Cardiac septum (tissue), 1 donor: ENCODE data around the gene DZIP1L. TPM values are rescaled to one million over a fixed set of nuclear protein-coding genes. Genes with fewer than 3 reads are reported as not detected.

Experiments used
- DNase-seq: peaks from one replicate; pipeline ENCODE4 v3.0.0-alpha.2; 2020; ENCODE audit warnings: low spot score
- intact Hi-C: fragments of 100-400 bp; cut with DNase I; formaldehyde crosslinking; loops from one replicate; pipeline ENCODE4 v1.14.0; 2022
- total RNA-seq: library from RNA; stranded (reverse); fragmentation: NEBNext Ultra II Directional; extraction: Animal tissue kit (Norgen Biotek cat#: 25700); gene quantifications from one replicate; pipeline ENCODE4 v1.2.1, GENCODE V29; 2021
- donor health status: DM: no; HTN: no; CAD: no.

Gene DZIP1L
- total RNA-seq, 1 donor from 2014 or later: 7.2 TPM

DNA sequence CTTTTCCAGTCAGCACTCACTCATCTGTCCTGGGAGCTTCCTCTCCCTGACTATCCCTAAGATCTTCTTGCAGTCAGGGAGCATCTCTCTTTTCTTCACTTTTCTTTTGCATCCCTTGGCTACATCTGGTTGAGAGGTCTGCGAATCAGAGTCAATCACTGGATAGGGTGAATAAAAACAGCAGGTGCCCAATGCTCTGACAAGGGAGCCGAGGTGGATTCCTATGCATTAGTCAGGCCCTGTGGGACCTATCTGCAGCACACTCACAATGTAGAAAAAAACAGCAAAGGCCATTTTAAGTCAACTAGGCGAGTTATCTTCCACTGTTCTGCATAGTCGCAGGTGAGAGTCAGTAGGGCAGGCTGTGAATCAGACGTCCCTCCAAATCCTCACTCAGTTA lies 35.5 kb downstream of the DZIP1L start:
- no peak for DNase-seq
- intact Hi-C loops: no loop called here

- intact Hi-C loops: no loop called here
- no peak for DNase-seq
Measured at GRCh38 chr3:138078901-138079344, 36.5 kb downstream of the DZIP1L start.

DNA sequence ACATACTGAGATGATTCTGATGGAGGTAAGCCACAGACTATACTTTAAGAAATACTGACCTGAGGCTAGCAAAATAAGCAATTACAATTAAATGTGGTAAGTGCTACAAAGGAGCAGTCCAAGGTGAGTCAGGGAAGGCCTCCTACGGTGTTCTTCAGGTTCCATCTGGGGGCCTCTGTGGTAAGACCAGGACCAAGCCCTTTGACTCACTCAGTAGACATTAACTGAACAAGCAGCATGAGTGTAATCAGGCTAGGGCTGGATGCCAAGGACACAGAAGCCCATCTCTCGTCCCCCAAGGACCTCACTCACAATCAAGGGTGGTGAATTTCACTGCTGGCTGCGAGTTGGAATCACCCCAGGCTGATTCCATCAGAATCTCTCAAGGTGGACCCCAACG lies 37.3 kb downstream of the DZIP1L start:
- intact Hi-C loops: no loop called here
- no peak for DNase-seq

DNA sequence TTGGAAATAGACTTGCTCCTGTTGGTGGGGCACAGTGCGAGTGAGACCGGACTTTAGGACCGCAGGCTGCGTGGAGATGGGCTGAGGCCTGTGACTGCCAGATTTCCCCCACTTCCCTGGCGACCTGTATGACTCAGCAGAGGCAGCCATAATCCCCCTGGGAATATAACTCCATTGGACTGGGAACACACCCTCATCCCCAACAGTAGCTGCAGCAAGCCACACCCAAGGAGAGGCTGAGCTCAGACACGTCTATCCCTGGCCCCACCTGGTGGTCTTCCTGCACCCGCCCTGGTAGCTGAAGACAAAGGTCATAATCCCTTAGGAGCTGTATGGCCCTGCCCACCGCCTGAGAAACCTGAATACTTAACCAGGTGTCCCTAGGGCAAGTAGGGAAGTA lies 42.6 kb downstream of the DZIP1L start:
- DNase-seq: no peak
- intact Hi-C loops: no loop called here

DNA sequence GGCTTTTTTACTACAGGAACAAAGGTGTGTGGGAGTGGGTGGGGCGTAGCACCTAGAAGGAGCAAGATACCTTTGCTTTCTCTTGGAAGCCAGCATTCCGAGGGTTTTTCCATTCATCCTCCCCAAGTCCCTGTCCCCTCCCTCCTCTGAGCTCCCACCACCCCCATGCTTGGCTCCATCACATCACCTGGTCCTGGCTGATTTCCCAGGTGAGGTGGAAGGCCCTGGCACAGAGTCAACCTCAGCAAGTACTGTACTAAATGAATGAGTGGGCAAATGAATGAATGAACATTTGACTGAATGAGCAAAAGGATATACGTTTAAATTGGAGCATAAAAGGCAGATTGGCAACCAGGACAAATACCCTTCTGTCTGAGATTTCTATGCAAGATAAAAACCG lies 45.4 kb downstream of the DZIP1L start:
- no peak for DNase-seq
- intact Hi-C loops: no loop called here

DNA sequence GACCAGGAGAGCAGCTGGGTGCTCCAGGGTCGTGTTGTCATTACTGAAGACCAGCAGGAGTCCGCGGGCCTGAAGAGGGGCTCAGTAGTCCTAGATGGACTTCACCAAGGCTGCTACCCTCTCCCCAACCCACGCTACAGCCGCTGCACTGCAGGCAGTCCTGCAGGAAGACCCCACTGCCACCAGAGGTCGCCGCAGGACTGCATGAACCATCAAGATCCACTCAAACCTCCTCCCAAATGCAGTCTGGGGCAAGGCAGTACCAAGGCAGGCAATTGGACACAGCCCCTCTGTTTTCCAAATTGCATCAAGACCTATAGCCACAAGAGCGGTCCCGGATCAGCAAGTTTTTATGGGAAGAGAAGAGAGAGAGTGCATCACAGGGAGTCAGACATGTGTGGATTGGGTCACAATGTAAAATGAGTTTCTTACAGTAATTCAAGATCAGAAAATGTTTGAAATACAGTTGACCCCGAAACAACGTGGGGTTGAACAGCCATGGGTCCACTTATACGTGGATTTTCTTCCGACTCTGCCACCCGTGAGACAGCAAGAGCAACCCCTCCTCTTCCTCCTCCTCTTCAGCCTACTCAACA lies 46.7 kb downstream of the DZIP1L start:
- DNase-seq: peak; percentile 92
- intact Hi-C loops: loop anchor here (2.0 to 10.0 kb wide), 4 partner anchors 50 to 356 kb away; partner anchors contain the start of genes DBR1 and NME9

DNA sequence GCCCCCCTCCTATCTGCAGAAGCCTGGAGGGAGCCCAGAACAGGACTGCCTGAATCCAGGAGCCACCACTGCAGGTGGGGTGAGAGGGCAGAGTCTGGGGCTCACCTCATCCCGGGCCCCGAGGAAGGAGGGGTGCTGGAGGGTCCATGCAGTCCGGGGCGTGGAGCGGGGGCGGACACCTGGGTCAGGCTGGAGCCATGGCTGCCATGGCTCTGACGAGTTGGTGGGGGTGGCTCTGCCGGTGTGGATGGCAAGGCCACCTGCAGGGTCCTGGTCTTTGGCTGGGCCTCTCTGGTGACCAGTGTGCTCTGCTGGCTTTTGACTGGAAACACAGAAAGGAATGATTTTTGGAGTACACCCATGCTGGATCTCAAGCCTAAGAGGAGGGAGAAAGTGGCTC lies 47.4 kb downstream of the DZIP1L start:
- intact Hi-C loops: loop anchor here (2.0 to 10.0 kb wide), 4 partner anchors 51 to 357 kb away; partner anchors contain the start of genes DBR1 and NME9

GRCh38 chr3:138066972-138067371 lies 48.4 kb downstream of the DZIP1L start:
- intact Hi-C loops: loop anchor here (5.0 to 10.0 kb wide), 3 partner anchors 105 to 358 kb away; partner anchors contain the start of genes DBR1 and NME9
- DNase-seq: no peak

More for the DNA sequence above, 47.4 kb downstream of the DZIP1L start:
- DNase-seq: no peak

DNA sequence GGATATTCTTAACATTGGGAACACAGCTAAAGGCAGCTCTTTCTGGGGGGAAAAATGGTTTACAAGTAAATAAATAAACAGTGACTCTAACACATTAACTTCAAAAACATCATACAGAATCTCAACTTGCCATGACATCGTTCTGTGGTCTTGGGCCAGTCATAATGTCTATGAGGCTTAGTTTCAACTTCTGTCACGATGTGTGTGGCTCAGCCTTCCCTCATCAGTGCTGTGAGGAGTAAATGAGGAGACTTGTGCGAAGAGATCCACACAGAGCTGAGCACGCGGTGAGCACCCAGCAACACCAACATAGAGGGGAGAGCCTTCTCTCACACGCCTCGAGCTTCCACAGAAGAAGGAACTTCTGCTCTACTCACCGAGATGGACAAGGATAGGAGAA lies 49.0 kb downstream of the DZIP1L start:
- intact Hi-C loops: loop anchor here (5.0 to 10.0 kb wide), 3 partner anchors 106 to 358 kb away; partner anchors contain the start of genes DBR1 and NME9
- no peak for DNase-seq

DNA sequence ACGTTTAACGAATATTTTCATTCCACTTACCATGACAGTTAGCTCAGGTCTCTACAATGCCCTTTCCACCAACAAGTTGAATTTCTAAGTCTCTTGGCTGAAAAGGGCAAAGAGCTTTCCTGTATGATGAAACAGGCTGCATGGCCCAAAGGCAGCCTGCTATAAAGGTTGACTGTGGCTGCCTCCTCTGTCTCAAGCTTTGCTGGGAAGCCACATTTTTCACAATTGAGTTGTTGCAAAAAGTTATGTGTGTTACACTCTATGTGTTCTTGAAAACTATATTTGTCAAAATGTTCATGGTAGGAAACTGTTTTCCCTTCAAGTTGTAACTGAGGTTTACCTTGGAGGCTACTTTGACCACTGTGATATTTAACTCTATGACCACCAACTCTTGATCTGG lies 49.5 kb downstream of the DZIP1L start:
- intact Hi-C loops: loop anchor here (5.0 to 10.0 kb wide), 3 partner anchors 106 to 359 kb away; partner anchors contain the start of genes DBR1 and NME9

DNA sequence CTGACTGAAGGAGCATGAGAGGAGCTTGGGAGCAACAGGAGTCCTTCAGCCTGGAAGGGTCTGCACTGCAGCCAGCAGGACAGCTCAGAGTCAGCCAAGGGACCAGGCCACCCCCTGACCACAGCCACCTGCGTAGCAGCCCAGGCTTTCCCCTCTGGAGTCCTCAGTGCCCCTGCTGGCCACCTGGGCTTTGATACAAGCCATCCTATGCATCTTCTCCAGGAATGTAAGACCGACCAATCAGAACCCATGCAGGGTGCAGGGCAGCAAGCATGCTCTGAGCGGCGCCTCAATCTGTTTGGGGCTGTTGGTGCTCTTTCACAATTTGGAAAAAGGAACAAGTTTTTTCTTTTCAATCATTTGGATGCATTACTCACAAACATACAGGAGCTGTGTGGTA lies 52.0 kb downstream of the DZIP1L start:
- intact Hi-C loops: loop anchor here (10.0 kb wide), 2 partner anchors 261 to 361 kb away; partner anchors contain the start of gene NME9
- no peak for DNase-seq

More for the DNA sequence above, 49.5 kb downstream of the DZIP1L start:
- DNase-seq: no peak

DNA sequence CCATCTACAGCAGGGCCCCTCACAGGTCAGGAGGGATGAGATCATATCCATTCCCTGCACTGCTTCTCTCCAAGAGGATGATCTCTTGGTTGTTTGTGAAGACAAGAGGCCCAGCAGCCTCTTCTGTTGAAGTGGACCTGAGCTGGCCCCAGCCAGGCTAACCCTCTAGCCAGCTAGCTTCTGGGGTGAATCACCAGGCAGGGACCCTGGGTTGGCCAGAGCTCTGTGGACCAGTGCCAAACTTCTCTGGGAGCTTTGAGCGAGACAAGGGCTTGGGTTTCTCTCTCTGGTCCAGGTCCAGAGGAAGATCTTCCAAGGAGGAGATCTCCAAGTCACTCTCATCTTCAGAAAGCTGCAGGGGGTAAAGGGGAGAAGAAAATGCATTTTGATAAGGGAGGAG lies 52.8 kb downstream of the DZIP1L start:
- no peak for DNase-seq
- intact Hi-C loops: loop anchor here (10.0 kb wide), 2 partner anchors 262 to 362 kb away; partner anchors contain the start of gene NME9

GRCh38 chr3:138062037-138062436 lies 53.4 kb downstream of the DZIP1L start:
- intact Hi-C loops: loop anchor here (10.0 kb wide), 2 partner anchors 263 to 363 kb away; partner anchors contain the start of gene NME9
- no peak for DNase-seq

DNA sequence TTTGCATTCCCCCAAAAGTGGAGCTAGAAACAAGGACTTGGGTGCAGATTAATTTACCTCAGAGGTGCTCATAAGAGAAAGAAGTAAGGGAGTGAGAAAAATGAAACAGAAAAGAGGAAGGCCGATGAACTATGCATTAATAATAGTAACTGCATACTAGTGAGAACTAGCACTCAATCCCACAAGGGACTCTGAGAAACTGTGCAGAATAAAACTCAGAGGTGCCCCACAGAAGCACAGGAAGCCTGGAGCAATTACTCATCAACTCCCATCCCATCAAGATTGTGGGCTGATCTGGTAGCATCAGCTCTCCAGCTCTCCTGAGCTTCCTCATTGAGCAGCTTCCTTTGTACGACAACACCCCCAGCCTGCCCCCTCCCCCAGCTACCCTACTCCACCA lies 54.6 kb downstream of the DZIP1L start:
- intact Hi-C loops: loop anchor here (10.0 kb wide), 2 partner anchors 264 to 364 kb away; partner anchors contain the start of gene NME9
- no peak for DNase-seq

DNA sequence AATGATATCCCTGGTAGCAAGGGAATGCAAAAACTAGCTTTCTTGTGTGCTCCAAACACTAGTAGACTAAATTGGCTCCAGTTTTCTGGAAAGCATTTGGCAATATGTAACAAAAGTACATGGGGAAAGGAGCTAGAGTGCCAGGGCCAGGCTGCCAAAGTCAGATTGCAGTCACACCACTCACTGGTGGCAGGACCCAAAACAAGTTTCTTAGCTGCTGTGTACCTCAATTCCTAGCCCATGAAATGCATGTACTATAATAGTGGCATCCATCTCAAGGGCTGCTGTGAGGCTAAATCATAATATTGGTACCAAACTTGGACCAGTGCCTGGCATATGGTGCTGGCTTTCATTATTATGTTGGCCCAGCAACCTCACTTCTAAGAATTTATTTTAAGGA lies 56.1 kb downstream of the DZIP1L start:
- intact Hi-C loops: loop anchor here (10.0 kb wide), 2 partner anchors 84 to 954 kb away; no protein-coding TSS in a partner anchor
- no peak for DNase-seq

- no peak for DNase-seq
- intact Hi-C loops: loop anchor here (10.0 kb wide), 2 partner anchors 83 to 953 kb away; no protein-coding TSS in a partner anchor
Measured at GRCh38 chr3:138057384-138057783, 58.0 kb downstream of the DZIP1L start.

DNA sequence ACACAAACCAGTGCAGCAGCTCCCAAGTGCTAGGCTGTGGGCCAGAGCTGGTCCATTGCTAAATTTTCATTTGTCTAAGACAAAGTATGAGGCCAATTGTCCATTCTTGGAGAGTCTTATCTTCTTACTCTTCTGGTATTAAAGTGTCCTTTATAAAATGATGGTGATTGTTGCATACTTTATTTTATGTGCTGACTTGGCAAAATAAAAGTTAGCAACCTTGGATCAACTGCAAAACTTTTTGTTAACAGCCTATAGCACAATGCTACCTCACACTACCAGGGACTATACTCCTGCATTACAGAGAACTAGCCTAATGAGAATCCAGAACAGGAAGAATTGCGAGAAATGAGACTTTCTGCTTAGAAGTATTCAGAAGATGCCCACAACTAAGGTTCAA lies 61.4 kb downstream of the DZIP1L start:
- DNase-seq: no peak
- intact Hi-C loops: loop anchor here (10.0 kb wide), 2 partner anchors 79 to 949 kb away; no protein-coding TSS in a partner anchor

GRCh38 chr3:138051947-138052802 lies 63.2 kb downstream of the DZIP1L start:
- no peak for DNase-seq
- intact Hi-C loops: loop anchor here (10.0 kb wide), 2 partner anchors 77 to 947 kb away; no protein-coding TSS in a partner anchor

DNA sequence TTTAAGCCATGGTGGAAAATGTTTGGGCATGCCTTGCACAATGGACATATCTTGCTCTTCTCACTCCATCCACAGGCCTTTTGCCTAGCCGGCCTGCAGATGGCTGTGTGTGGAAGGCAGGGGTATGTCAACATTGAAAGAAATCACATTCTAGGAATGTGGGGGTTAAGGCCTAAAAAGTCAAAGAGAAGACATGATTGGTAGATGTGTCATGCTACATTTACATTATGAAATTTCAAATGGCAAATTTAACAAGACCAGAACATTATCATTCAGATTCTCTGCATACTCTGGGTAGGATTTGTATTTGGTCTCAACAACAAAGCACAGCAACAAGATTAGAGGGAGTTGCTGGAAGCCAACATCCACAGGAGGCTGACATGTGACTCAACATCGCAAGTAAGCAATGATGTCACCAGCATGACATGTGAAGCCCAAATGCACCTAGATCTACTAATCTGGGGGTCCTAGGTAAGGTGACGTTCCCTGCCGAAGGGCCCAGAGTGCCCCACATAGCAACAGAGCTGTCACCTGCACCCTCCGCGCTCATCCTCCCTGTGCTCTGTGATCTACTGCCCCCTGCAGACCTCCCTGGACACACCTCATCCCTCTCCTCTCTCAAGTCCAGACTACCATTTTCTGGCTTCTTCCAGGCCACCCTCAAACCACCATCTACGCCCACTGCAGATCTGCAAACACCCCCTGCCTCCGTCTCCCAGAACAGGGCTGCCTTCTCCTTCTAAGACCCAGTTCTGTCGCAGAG lies 66.1 kb downstream of the DZIP1L start:
- intact Hi-C loops: no loop called here
- no peak for DNase-seq
